Osteocyte (in vitro differentiated cells): ENCODE measurements around the gene MAST3. TPM values are rescaled to one million over a fixed set of nuclear protein-coding genes. Genes with fewer than 3 reads are reported as not detected.
"Not testable (repeated sequence)": the region's sequence is repeated elsewhere in the genome, so short reads cannot be mapped to it uniquely, and the experiment has no call there.

Experiments used
- DNase-seq: peaks from one replicate; pipeline ENCODE4 v3.0.0; 2021; ENCODE audit warnings: mixed read lengths; ENCODE audit not compliant: unreplicated experiment; ENCODE audit errors: extremely low spot score
- H3K27ac Mint-ChIP-seq: one replicate; pipeline ENCODE4 v1.8.0; 2021; ENCODE audit warnings: mild to moderate bottlenecking, mixed read lengths; ENCODE audit not compliant: unreplicated experiment
- H3K27me3 Mint-ChIP-seq: one replicate; pipeline ENCODE4 v1.8.0; 2021; ENCODE audit warnings: mixed read lengths; ENCODE audit not compliant: unreplicated experiment
- H3K36me3 Mint-ChIP-seq: one replicate; pipeline ENCODE4 v1.8.0; 2021; ENCODE audit warnings: mixed read lengths; ENCODE audit not compliant: unreplicated experiment
- H3K4me1 Mint-ChIP-seq: one replicate; pipeline ENCODE4 v1.8.0; 2021; ENCODE audit warnings: mixed read lengths; ENCODE audit not compliant: unreplicated experiment
- H3K4me3 Mint-ChIP-seq: one replicate; pipeline ENCODE4 v1.8.0; 2021; ENCODE audit warnings: mild to moderate bottlenecking, moderate library complexity, mixed read lengths; ENCODE audit not compliant: unreplicated experiment
- H3K9me3 Mint-ChIP-seq: one replicate; pipeline ENCODE4 v1.8.0; 2021; ENCODE audit warnings: mixed read lengths; ENCODE audit not compliant: unreplicated experiment
- total RNA-seq: library from RNA; stranded (reverse); gene quantifications from 2 replicates; pipeline ENCODE4 v1.2.1, GENCODE V29; 2021
- TF ChIP-seq, protein P1 (sequence below): fragments of 200-600 bp; sonication (generic); IDR thresholded peaks from 2 replicates; pipeline ENCODE4 v1.5.0; 2021; ENCODE audit warnings: antibody characterized with exemption, mild to moderate bottlenecking, moderate library complexity

MAST3 gene
- total RNA-seq, 1 donor from 2014 or later: 7.6 TPM

GRCh38 chr19:18157465-18158063 is 60.0 kb downstream of the MAST3 start:
- Mint-ChIP-seq H3K36me3 (no peaks in the 10 kb centered on the region), H3K4me1 (peaks cover 48% of the 10 kb centered on the region), H3K4me3 (no peak overlapping the region), H3K27me3 (no peaks in the 10 kb centered on the region), H3K9me3 (no peaks in the 10 kb centered on the region), H3K27ac (peak overlapping the region; percentile 67)
- DNase-seq: no peak
- TF ChIP-seq, protein P1, sequence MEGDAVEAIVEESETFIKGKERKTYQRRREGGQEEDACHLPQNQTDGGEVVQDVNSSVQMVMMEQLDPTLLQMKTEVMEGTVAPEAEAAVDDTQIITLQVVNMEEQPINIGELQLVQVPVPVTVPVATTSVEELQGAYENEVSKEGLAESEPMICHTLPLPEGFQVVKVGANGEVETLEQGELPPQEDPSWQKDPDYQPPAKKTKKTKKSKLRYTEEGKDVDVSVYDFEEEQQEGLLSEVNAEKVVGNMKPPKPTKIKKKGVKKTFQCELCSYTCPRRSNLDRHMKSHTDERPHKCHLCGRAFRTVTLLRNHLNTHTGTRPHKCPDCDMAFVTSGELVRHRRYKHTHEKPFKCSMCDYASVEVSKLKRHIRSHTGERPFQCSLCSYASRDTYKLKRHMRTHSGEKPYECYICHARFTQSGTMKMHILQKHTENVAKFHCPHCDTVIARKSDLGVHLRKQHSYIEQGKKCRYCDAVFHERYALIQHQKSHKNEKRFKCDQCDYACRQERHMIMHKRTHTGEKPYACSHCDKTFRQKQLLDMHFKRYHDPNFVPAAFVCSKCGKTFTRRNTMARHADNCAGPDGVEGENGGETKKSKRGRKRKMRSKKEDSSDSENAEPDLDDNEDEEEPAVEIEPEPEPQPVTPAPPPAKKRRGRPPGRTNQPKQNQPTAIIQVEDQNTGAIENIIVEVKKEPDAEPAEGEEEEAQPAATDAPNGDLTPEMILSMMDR: no peak

GRCh38 chr19:18158467-18158866 is 60.9 kb downstream of the MAST3 start:
- Mint-ChIP-seq H3K9me3 (no peaks in the 10 kb centered on the region), H3K4me1 (peaks cover 48% of the 10 kb centered on the region), H3K4me3 (no peak overlapping the region), H3K27me3 (no peaks in the 10 kb centered on the region), H3K27ac (no peak overlapping the region), H3K36me3 (peaks cover 4% of the 10 kb centered on the region)
- no peak for DNase-seq
- TF ChIP-seq, protein P1: no peak

GRCh38 chr19:18159059-18159616 is 61.6 kb downstream of the MAST3 start:
- H3K27ac Mint-ChIP-seq, DNase-seq, H3K9me3 Mint-ChIP-seq, H3K27me3 Mint-ChIP-seq, H3K4me3 Mint-ChIP-seq, H3K36me3 Mint-ChIP-seq: not testable (repeated sequence)
- peaks cover 44% of the 10 kb centered on the region for H3K4me1 Mint-ChIP-seq

- H3K9me3 Mint-ChIP-seq: no peaks in the 10 kb centered on the region
- no peak overlapping the region for H3K4me3 Mint-ChIP-seq
- DNase-seq: no peak
- TF ChIP-seq, protein P1: no peak
- peaks cover 6% of the 10 kb centered on the region for H3K36me3 Mint-ChIP-seq
- no peaks in the 10 kb centered on the region for H3K27me3 Mint-ChIP-seq
- no peak overlapping the region for H3K27ac Mint-ChIP-seq
- H3K4me1 Mint-ChIP-seq: peaks cover 39% of the 10 kb centered on the region
These were observed 62.2 kb downstream of the MAST3 start for GRCh38 chr19:18159810-18160209.

GRCh38 chr19:18160493-18160970 is 63.0 kb downstream of the MAST3 start:
- Mint-ChIP-seq H3K27ac (peak overlapping the region; percentile 62), H3K4me1 (peaks cover 37% of the 10 kb centered on the region), H3K4me3 (peak overlapping the region; percentile 22), H3K36me3 (peaks cover 7% of the 10 kb centered on the region), H3K9me3 (no peaks in the 10 kb centered on the region), H3K27me3 (no peaks in the 10 kb centered on the region)
- no peak for DNase-seq
- TF ChIP-seq, protein P1: no peak
